ENCODE measurements around the gene NDRG4. TPM values are rescaled to one million over a fixed set of nuclear protein-coding genes. Genes with fewer than 3 reads are reported as not detected.
A peak's percentile ranks its signal among the peaks of the same experiment; 100 is the strongest.

Gene NDRG4
- polyA plus RNA-seq, 1 of the 3 experiments (the other 2 are of a cell fraction): 52.0 TPM

DNA sequence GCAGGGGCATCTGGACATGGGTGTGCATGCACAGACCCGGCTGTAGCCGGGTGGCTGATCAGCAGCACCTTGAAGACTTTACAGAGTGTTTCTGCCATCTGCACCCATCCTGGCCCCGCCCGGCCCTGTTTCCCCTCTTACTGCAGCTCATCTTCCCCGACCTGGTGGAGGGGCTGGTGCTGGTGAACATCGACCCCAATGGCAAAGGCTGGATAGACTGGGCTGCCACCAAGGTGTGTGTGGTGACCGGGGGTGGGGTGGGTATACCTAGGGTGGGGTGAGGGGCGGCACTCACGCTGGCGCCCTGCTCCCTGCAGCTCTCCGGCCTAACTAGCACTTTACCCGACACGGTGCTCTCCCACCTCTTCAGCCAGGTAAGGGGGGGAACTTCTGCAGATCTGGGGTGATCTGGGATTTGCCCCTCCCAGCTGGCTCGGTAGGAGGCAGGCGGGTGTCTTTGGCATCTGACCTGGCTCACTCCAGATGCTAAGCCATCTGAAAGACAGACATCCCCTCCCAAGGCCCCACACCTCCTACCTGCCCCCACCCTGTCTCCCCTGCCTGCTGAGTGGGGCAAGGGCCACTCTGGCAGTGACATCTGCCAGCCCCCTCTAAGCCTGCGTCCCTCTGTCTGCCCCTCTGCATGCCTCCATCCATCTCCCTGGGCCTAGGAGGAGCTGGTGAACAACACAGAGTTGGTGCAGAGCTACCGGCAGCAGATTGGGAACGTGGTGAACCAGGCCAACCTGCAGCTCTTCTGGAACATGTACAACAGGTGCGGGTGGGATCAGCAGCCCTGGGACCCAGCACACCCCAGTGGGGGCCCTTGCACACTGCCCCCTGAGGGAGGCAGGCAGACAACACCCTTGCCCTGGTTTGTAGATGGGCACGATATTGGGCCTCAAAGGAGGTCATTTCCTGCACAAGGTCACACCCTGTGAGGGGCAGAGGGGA is 6.6 kb downstream of the NDRG4 start:
- DNase-seq: peak; percentile 17
- H4K20me1 ChIP-seq (ENCODE audit: insufficient read depth): no peaks in the 10 kb centered on the region
- ChIA-PET POLR2A (interaction anchor here (0.6 kb wide), 1 partner anchor 10 kb away, joined by 3 read pairs; no protein-coding TSS in a partner anchor), CTCF (interaction anchor here (1.0 to 1.7 kb wide), 5 partner anchors 11 to 170 kb away, joined by 3 to 9 read pairs (median 5); no protein-coding TSS in a partner anchor)
- H3K36me3 ChIP-seq (replicated peaks in 1 of 2; ENCODE audit: control insufficient read depth in 1 of 2, insufficient read depth in 2 of 2, low read length in 1 of 2): peaks cover 0 to 29% of the 10 kb centered on the region in 2 experiments
- TF ChIP-seq, protein P1, sequence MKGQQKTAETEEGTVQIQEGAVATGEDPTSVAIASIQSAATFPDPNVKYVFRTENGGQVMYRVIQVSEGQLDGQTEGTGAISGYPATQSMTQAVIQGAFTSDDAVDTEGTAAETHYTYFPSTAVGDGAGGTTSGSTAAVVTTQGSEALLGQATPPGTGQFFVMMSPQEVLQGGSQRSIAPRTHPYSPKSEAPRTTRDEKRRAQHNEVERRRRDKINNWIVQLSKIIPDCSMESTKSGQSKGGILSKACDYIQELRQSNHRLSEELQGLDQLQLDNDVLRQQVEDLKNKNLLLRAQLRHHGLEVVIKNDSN (IDR thresholded peaks at IDR 0.05; ENCODE audit: borderline replicate concordance, low read depth): no peak
- TF ChIP-seq FOXM1 (IDR thresholded peaks at IDR 0.05; ENCODE audit: low read depth): no peak
- no peak for TF ChIP-seq RFX5 (IDR thresholded peaks at IDR 0.05; ENCODE audit: low read length)
- no peak for TF ChIP-seq RCOR1 (IDR thresholded peaks at IDR 0.05; ENCODE audit: low read length)
- no peak for TF ChIP-seq FOSL2 (IDR thresholded peaks at IDR 0.05; ENCODE audit: borderline replicate concordance, low read depth)
- TF ChIP-seq, protein P2, sequence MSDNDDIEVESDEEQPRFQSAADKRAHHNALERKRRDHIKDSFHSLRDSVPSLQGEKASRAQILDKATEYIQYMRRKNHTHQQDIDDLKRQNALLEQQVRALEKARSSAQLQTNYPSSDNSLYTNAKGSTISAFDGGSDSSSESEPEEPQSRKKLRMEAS (IDR thresholded peaks at IDR 0.05; ENCODE audit: low read depth): no peak
- TF ChIP-seq EP300 (IDR thresholded peaks at IDR 0.05; ENCODE audit: borderline replicate concordance in 1 of 2, low read depth in 1 of 2, low read length in 1 of 2): no peak
- H3K4me2 ChIP-seq: no peak overlapping the region
- H3F3A ChIP-seq (replicated peaks; ENCODE audit: insufficient read depth): no peaks in the 10 kb centered on the region
- H3K27ac ChIP-seq (ENCODE audit: low read depth in 2 of 2, low read length in 1 of 2): no peak overlapping the region
- peaks cover 2% of the 10 kb centered on the region; the same call in 1 of the 2 replicates for H3K79me2 ChIP-seq (ENCODE audit: insufficient read depth)
- H3K9me2 ChIP-seq: no peaks in the 10 kb centered on the region
- no peak overlapping the region for H2AFZ ChIP-seq (ENCODE audit: low read depth)
- H3K4me3 ChIP-seq (ENCODE audit: low read depth in 2 of 2, low read length in 1 of 2): no peak overlapping the region
- H3K9ac ChIP-seq: no peak overlapping the region
- peaks cover under 1 to 6% of the 10 kb centered on the region in 2 experiments; a peak in 2 of 4 replicates for H3K4me1 ChIP-seq (ENCODE audit: control insufficient read depth in 1 of 2, insufficient read depth in 2 of 2, low read depth in 1 of 2, low read length in 1 of 2)
- no peaks in the 10 kb centered on the region for H3K27me3 ChIP-seq (ENCODE audit: insufficient read depth)
- H3K9me3 ChIP-seq: no peaks in the 10 kb centered on the region
- 94% methylated on average over 18 of the region's 20 CpGs for WGBS (ENCODE audit: low lambda C conversion rate)

DNA sequence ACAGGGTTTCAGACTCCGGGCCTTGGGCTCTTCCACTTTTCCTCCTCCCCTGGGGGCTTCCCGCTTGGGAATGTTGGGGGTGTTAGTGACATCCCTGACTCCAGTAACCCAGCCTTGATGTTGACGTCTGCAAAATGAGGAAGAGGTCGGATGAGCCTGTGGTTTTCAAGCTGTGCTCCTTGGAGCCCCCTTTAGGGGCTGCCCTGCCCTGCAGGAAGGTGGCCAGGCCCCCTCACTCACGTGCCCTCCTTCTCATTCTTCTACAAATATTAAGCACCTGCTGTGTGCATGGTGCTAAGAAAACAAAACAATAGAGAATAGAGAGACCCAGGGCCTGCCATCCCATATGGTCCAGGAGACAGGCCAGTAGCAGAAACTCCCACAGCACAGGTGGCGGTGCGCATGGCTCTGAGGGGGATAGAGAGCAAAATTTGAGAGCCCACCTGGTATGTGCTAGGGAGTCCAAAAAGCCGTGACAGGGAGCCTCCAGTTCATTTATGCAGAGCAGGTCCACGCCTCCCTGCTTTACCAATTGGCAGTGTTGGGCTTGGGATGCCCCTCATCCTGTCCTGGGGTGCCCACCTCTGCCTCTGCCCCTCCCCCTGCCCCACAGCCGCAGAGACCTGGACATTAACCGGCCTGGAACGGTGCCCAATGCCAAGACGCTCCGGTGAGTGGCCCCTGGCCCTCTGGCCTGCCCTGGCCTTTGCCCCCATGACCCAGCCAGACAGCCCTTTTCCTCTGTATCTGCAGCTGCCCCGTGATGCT is 7.4 kb downstream of the NDRG4 start:
- H4K20me1 ChIP-seq (ENCODE audit: insufficient read depth): no peaks in the 10 kb centered on the region
- no peak for DNase-seq
- H3K4me3 ChIP-seq (ENCODE audit: low read depth in 2 of 2, low read length in 1 of 2): no peak overlapping the region
- H3K27me3 ChIP-seq (ENCODE audit: insufficient read depth): no peaks in the 10 kb centered on the region
- TF ChIP-seq TEAD4 (IDR thresholded peaks at IDR 0.05; ENCODE audit: borderline replicate concordance, insufficient read depth) (no peak), TCF12 (IDR thresholded peaks at IDR 0.05) (no peak), RXRA (IDR thresholded peaks at IDR 0.05; ENCODE audit: borderline replicate concordance, low read depth) (no peak), MEF2A (IDR thresholded peaks at IDR 0.05; ENCODE audit: borderline replicate concordance, low read depth) (no peak), EP300 (IDR thresholded peaks at IDR 0.05; ENCODE audit: borderline replicate concordance in 1 of 2, low read depth in 1 of 2, low read length in 1 of 2) (no peak), RCOR1 (IDR thresholded peaks at IDR 0.05; ENCODE audit: low read length) (no peak), GATA2 (CRISPR knock-in tag; IDR thresholded peaks at IDR 0.05) (no peak), FOXM1 (IDR thresholded peaks at IDR 0.05; ENCODE audit: low read depth) (no peak), CHD2 (IDR thresholded peaks at IDR 0.05; ENCODE audit: low read length, partially characterized antibody) (no peak), TAF1 (IDR thresholded peaks at IDR 0.05; ENCODE audit: borderline replicate concordance, low read depth, low read length) (no peak), NFIC (IDR thresholded peaks at IDR 0.05; ENCODE audit: borderline replicate concordance) (no peak)
- TF ChIP-seq, protein P3, sequence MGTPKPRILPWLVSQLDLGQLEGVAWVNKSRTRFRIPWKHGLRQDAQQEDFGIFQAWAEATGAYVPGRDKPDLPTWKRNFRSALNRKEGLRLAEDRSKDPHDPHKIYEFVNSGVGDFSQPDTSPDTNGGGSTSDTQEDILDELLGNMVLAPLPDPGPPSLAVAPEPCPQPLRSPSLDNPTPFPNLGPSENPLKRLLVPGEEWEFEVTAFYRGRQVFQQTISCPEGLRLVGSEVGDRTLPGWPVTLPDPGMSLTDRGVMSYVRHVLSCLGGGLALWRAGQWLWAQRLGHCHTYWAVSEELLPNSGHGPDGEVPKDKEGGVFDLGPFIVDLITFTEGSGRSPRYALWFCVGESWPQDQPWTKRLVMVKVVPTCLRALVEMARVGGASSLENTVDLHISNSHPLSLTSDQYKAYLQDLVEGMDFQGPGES (IDR thresholded peaks at IDR 0.05; ENCODE audit: low read depth, low read length): no peak
- TF ChIP-seq, protein P1 (IDR thresholded peaks at IDR 0.05; ENCODE audit: borderline replicate concordance, low read depth): no peak
- TF ChIP-seq, protein P2 (IDR thresholded peaks at IDR 0.05; ENCODE audit: low read depth): no peak
- TF ChIP-seq, protein P4, sequence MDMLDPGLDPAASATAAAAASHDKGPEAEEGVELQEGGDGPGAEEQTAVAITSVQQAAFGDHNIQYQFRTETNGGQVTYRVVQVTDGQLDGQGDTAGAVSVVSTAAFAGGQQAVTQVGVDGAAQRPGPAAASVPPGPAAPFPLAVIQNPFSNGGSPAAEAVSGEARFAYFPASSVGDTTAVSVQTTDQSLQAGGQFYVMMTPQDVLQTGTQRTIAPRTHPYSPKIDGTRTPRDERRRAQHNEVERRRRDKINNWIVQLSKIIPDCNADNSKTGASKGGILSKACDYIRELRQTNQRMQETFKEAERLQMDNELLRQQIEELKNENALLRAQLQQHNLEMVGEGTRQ (IDR thresholded peaks at IDR 0.05; ENCODE audit: borderline replicate concordance, low read depth, low read length): no peak
- H3K9me3 ChIP-seq: no peaks in the 10 kb centered on the region
- H3K4me2 ChIP-seq: no peak overlapping the region
- H3K79me2 ChIP-seq (ENCODE audit: insufficient read depth): no peaks in the 10 kb centered on the region
- 90% methylated on average over 14 of the region's 15 CpGs for WGBS (ENCODE audit: low lambda C conversion rate)
- no peaks in the 10 kb centered on the region for H3K9me2 ChIP-seq
- POLR2A ChIA-PET: no interaction called here
- CTCF ChIA-PET: interaction anchor here (1.0 to 1.7 kb wide), 4 partner anchors 12 to 170 kb away, joined by 3 to 9 read pairs (median 5); no protein-coding TSS in a partner anchor
- no peak overlapping the region for H3K27ac ChIP-seq (ENCODE audit: low read depth in 2 of 2, low read length in 1 of 2)
- H3K36me3 ChIP-seq (replicated peaks in 1 of 2; ENCODE audit: control insufficient read depth in 1 of 2, insufficient read depth in 2 of 2, low read length in 1 of 2): peaks cover 0 to 30% of the 10 kb centered on the region in 2 experiments
- no peak overlapping the region for H3K9ac ChIP-seq
- H3F3A ChIP-seq (replicated peaks; ENCODE audit: insufficient read depth): no peaks in the 10 kb centered on the region
- H3K4me1 ChIP-seq (ENCODE audit: control insufficient read depth in 1 of 2, insufficient read depth in 2 of 2, low read depth in 1 of 2, low read length in 1 of 2): peaks cover 0 to 3% of the 10 kb centered on the region in 2 experiments; a peak in 1 of 4 replicates
- H2AFZ ChIP-seq (ENCODE audit: low read depth): no peak overlapping the region

All from SK-N-SH (cell line).